WTC11 (cell line): Measurements from ENCODE around the gene IFRD2. TPM values are rescaled to one million over a fixed set of nuclear protein-coding genes. Genes with fewer than 3 reads are reported as not detected.

Experiments
- ATAC-seq: fragments of 200-7000 bp; cut with Tn5 transposase; 2 replicates; pipeline ENCODE4 v1.10.0; 2021; ENCODE audit warnings: mild to moderate bottlenecking, moderate library complexity
- CTCF ChIA-PET: fragments of 300-600 bp; sonication (Branson Sonifier 250); formaldehyde crosslinking; loops from one replicate; lab custom pipeline; 2021; ENCODE audit warnings: antibody characterized with exemption; lab: Charles Lee
- POLR2A ChIA-PET: fragments of 350-600 bp; sonication (Branson Sonifier 250); formaldehyde crosslinking; loops from one replicate; lab custom pipeline; 2021; ENCODE audit warnings: antibody characterized with exemption; lab: Charles Lee
- DNase-seq: peaks from one replicate; pipeline ENCODE4 v3.0.0; 2021; ENCODE audit warnings: low spot score
- H3K27ac Mint-ChIP-seq: 2 replicates; pipeline ENCODE4 v1.8.0; 2021; ENCODE audit warnings: mixed read lengths
- H3K27me3 Mint-ChIP-seq: 2 replicates; pipeline ENCODE4 v1.8.0; 2021; ENCODE audit warnings: low read depth, mild to moderate bottlenecking, moderate library complexity, mixed read lengths
- H3K36me3 Mint-ChIP-seq: 2 replicates; pipeline ENCODE4 v1.8.0; 2021; ENCODE audit warnings: mixed read lengths
- H3K4me1 Mint-ChIP-seq: 2 replicates; pipeline ENCODE4 v1.8.0; 2022; ENCODE audit warnings: mixed read lengths
- H3K4me3 Mint-ChIP-seq: 2 replicates; pipeline ENCODE4 v1.8.0; 2021; ENCODE audit warnings: mild to moderate bottlenecking, moderate library complexity, mixed read lengths
- H3K9me3 Mint-ChIP-seq: 2 replicates; pipeline ENCODE4 v1.8.0; 2021; ENCODE audit warnings: mixed read lengths
- ETV6 ChIP-seq: sonication (generic); formaldehyde crosslinking; IDR thresholded peaks from 2 replicates; pipeline ENCODE4 v1.8.1; 2022; ENCODE audit warnings: mild to moderate bottlenecking, missing genetic modification reagents
- MXD4 ChIP-seq: fragments of 250-450 bp; sonication (Bioruptor Pico); IDR thresholded peaks from 2 replicates; pipeline ENCODE4 v1.8.0; 2021; ENCODE audit warnings: mild to moderate bottlenecking, moderate library complexity, borderline replicate concordance
- NR1H2 ChIP-seq: sonication (generic); formaldehyde crosslinking; IDR thresholded peaks from 2 replicates; pipeline ENCODE4 v1.9.0; 2021; ENCODE audit warnings: mild to moderate bottlenecking, moderate library complexity, missing genetic modification reagents
- PRRX2 ChIP-seq: fragments of 250-450 bp; sonication (Bioruptor Pico); IDR thresholded peaks from 2 replicates; pipeline ENCODE4 v1.8.0; 2021; ENCODE audit warnings: mild to moderate bottlenecking
- RELA ChIP-seq: sonication (generic); formaldehyde crosslinking; IDR thresholded peaks from 2 replicates; pipeline ENCODE4 v1.8.1; 2022; ENCODE audit warnings: missing genetic modification reagents, mild to moderate bottlenecking, borderline replicate concordance
- SMAD4 ChIP-seq: sonication (generic); formaldehyde crosslinking; IDR thresholded peaks from 2 replicates; pipeline ENCODE4 v1.8.0; 2022; ENCODE audit warnings: mild to moderate bottlenecking, missing genetic modification reagents
- SP1 ChIP-seq: sonication (generic); formaldehyde crosslinking; conservative IDR thresholded peaks from 2 replicates; pipeline ENCODE4 v1.8.1; 2022; ENCODE audit warnings: missing genetic modification reagents
- ZNF138 ChIP-seq: sonication (generic); formaldehyde crosslinking; conservative IDR thresholded peaks from 2 replicates; pipeline ENCODE4 v1.8.1; 2022; ENCODE audit warnings: mild to moderate bottlenecking, moderate library complexity, missing genetic modification reagents
- ZNF219 ChIP-seq: sonication (generic); formaldehyde crosslinking; IDR thresholded peaks from 2 replicates; pipeline ENCODE4 v1.8.0; 2023; ENCODE audit warnings: missing genetic modification reagents, mild to moderate bottlenecking, borderline replicate concordance
- total RNA-seq: library from RNA; stranded (reverse); gene quantifications from 3 replicates; pipeline ENCODE4 v1.2.3, GENCODE V29; 2021
- TF ChIP-seq, protein P1 (sequence below): sonication (generic); formaldehyde crosslinking; IDR thresholded peaks from 2 replicates; pipeline ENCODE4 v1.8.1; 2023; ENCODE audit warnings: mild to moderate bottlenecking, missing genetic modification reagents, moderate library complexity
- TF ChIP-seq, protein P2 (sequence below): sonication (generic); formaldehyde crosslinking; conservative IDR thresholded peaks from 2 replicates; pipeline ENCODE4 v1.8.1; 2023; ENCODE audit warnings: mild to moderate bottlenecking, low read depth, missing genetic modification reagents, moderate library complexity
- TF ChIP-seq, protein P3 (sequence below): fragments of 250-450 bp; sonication (Bioruptor Pico); IDR thresholded peaks from 2 replicates; pipeline ENCODE4 v1.8.0; 2021; ENCODE audit warnings: mild to moderate bottlenecking
- TF ChIP-seq, protein P4 (sequence below): fragments of 200-600 bp; IDR thresholded peaks from 2 replicates; pipeline ENCODE4 v1.8.0; 2022; ENCODE audit warnings: antibody characterized with exemption
- TF ChIP-seq, protein P5 (sequence below): fragments of 250-450 bp; sonication (Bioruptor Pico); IDR thresholded peaks from 2 replicates; pipeline ENCODE4 v1.9.0; 2021; ENCODE audit warnings: mild to moderate bottlenecking
- TF ChIP-seq, protein P6 (sequence below): sonication (generic); formaldehyde crosslinking; IDR thresholded peaks from 2 replicates; pipeline ENCODE4 v1.8.0; 2023; ENCODE audit warnings: mild to moderate bottlenecking, missing genetic modification reagents

Gene IFRD2
- total RNA-seq, 1 experiment from 2014 or later, result 92.0 TPM

DNA sequence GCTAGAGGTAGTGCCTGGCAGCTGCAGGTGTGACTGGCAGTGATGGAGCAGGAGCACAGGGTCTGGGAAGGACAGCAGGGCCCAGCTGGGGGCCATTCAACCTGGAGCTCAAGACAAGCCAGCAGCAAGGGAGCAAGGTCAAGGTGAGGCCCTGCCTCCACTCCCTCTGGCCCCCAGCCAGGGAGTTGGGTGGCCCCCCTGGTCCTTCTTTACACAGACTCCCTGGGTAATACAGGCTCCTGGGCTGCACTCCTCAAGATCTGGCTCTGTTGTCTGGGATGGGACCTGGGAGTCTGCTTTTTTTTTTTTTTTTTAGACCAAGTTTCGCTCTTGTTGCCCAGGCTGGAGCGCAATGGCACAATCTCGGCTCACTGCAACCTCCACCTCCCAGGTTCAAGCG, 41.7 kb downstream of the IFRD2 start:
- H3K36me3 Mint-ChIP-seq, result peaks cover 11% of the 10 kb centered on the region
- POLR2A ChIA-PET, result interaction anchor here (0.6 to 0.8 kb wide), 2 partner anchors 15 to 33 kb away, joined by 3 read pairs; partner anchors contain the start of gene GNAI2
- peak overlapping the region; percentile 17; the same call in 1 of the 2 replicates for H3K27ac Mint-ChIP-seq
- H3K4me1 Mint-ChIP-seq, result peaks cover 28% of the 10 kb centered on the region
- CTCF ChIA-PET, result interaction anchor here (0.7 to 6.0 kb wide), 6 partner anchors 7 to 56 kb away, joined by 3 to 151 read pairs (median 6); no protein-coding TSS in a partner anchor
- DNase-seq (no peak), ATAC-seq (no peak)
- H3K27me3 Mint-ChIP-seq, result no peaks in the 10 kb centered on the region
- no peak overlapping the region for H3K4me3 Mint-ChIP-seq
- no peak for TF ChIP-seq SP1 (CRISPR knock-in tag)
- no peak for TF ChIP-seq ETV6 (CRISPR knock-in tag)
- TF ChIP-seq PRRX2 (CRISPR knock-in tag), result no peak
- no peak for TF ChIP-seq ZNF219 (CRISPR knock-in tag)
- TF ChIP-seq, protein P1, sequence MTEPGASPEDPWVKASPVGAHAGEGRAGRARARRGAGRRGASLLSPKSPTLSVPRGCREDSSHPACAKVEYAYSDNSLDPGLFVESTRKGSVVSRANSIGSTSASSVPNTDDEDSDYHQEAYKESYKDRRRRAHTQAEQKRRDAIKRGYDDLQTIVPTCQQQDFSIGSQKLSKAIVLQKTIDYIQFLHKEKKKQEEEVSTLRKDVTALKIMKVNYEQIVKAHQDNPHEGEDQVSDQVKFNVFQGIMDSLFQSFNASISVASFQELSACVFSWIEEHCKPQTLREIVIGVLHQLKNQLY (CRISPR knock-in tag), result no peak
- TF ChIP-seq, protein P2, sequence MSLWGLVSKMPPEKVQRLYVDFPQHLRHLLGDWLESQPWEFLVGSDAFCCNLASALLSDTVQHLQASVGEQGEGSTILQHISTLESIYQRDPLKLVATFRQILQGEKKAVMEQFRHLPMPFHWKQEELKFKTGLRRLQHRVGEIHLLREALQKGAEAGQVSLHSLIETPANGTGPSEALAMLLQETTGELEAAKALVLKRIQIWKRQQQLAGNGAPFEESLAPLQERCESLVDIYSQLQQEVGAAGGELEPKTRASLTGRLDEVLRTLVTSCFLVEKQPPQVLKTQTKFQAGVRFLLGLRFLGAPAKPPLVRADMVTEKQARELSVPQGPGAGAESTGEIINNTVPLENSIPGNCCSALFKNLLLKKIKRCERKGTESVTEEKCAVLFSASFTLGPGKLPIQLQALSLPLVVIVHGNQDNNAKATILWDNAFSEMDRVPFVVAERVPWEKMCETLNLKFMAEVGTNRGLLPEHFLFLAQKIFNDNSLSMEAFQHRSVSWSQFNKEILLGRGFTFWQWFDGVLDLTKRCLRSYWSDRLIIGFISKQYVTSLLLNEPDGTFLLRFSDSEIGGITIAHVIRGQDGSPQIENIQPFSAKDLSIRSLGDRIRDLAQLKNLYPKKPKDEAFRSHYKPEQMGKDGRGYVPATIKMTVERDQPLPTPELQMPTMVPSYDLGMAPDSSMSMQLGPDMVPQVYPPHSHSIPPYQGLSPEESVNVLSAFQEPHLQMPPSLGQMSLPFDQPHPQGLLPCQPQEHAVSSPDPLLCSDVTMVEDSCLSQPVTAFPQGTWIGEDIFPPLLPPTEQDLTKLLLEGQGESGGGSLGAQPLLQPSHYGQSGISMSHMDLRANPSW (CRISPR knock-in tag), result no peak
- TF ChIP-seq, protein P3, sequence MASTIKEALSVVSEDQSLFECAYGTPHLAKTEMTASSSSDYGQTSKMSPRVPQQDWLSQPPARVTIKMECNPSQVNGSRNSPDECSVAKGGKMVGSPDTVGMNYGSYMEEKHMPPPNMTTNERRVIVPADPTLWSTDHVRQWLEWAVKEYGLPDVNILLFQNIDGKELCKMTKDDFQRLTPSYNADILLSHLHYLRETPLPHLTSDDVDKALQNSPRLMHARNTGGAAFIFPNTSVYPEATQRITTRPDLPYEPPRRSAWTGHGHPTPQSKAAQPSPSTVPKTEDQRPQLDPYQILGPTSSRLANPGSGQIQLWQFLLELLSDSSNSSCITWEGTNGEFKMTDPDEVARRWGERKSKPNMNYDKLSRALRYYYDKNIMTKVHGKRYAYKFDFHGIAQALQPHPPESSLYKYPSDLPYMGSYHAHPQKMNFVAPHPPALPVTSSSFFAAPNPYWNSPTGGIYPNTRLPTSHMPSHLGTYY (CRISPR knock-in tag), result no peak
- TF ChIP-seq RELA (CRISPR knock-in tag), result no peak
- no peaks in the 10 kb centered on the region for H3K9me3 Mint-ChIP-seq

DNA sequence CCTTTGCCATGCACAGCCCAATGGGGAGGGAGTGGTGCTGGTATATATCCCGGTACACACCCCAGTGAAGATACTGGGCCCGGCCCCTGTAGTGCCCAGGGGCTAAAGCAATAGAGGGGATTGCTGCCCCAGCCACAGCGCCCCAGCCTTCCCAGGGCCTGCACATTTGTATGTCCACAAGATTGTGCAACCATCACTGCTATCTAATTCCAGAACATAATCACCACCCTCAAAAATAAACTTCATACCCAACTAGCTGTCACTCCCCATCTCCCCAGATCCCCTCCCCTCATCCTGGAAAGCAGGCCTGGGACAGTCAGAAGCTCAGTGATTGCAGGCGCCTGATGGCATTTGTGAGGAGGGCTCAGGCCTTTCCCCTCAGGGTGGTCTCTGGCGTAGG, 42.8 kb downstream of the IFRD2 start:
- no peaks in the 10 kb centered on the region for H3K27me3 Mint-ChIP-seq
- CTCF ChIA-PET, result interaction anchor here (1.0 to 6.0 kb wide), 6 partner anchors 8 to 75 kb away, joined by 3 to 151 read pairs (median 6); partner anchors contain the start of gene GNAI2
- H3K4me3 Mint-ChIP-seq, result no peak overlapping the region
- ATAC-seq, result no peak
- DNase-seq, result no peak
- peaks cover 35% of the 10 kb centered on the region for H3K4me1 Mint-ChIP-seq
- POLR2A ChIA-PET, result no interaction called here
- no peaks in the 10 kb centered on the region for H3K9me3 Mint-ChIP-seq
- peaks cover 11% of the 10 kb centered on the region for H3K36me3 Mint-ChIP-seq
- no peak overlapping the region for H3K27ac Mint-ChIP-seq
- TF ChIP-seq, protein P4, sequence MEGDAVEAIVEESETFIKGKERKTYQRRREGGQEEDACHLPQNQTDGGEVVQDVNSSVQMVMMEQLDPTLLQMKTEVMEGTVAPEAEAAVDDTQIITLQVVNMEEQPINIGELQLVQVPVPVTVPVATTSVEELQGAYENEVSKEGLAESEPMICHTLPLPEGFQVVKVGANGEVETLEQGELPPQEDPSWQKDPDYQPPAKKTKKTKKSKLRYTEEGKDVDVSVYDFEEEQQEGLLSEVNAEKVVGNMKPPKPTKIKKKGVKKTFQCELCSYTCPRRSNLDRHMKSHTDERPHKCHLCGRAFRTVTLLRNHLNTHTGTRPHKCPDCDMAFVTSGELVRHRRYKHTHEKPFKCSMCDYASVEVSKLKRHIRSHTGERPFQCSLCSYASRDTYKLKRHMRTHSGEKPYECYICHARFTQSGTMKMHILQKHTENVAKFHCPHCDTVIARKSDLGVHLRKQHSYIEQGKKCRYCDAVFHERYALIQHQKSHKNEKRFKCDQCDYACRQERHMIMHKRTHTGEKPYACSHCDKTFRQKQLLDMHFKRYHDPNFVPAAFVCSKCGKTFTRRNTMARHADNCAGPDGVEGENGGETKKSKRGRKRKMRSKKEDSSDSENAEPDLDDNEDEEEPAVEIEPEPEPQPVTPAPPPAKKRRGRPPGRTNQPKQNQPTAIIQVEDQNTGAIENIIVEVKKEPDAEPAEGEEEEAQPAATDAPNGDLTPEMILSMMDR, result no peak
- no peak for TF ChIP-seq MXD4 (CRISPR knock-in tag)
- TF ChIP-seq, protein P5, sequence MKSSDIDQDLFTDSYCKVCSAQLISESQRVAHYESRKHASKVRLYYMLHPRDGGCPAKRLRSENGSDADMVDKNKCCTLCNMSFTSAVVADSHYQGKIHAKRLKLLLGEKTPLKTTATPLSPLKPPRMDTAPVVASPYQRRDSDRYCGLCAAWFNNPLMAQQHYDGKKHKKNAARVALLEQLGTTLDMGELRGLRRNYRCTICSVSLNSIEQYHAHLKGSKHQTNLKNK (CRISPR knock-in tag), result no peak
- TF ChIP-seq NR1H2 (CRISPR knock-in tag), result no peak
- no peak for TF ChIP-seq SMAD4 (CRISPR knock-in tag)
- TF ChIP-seq, protein P6, sequence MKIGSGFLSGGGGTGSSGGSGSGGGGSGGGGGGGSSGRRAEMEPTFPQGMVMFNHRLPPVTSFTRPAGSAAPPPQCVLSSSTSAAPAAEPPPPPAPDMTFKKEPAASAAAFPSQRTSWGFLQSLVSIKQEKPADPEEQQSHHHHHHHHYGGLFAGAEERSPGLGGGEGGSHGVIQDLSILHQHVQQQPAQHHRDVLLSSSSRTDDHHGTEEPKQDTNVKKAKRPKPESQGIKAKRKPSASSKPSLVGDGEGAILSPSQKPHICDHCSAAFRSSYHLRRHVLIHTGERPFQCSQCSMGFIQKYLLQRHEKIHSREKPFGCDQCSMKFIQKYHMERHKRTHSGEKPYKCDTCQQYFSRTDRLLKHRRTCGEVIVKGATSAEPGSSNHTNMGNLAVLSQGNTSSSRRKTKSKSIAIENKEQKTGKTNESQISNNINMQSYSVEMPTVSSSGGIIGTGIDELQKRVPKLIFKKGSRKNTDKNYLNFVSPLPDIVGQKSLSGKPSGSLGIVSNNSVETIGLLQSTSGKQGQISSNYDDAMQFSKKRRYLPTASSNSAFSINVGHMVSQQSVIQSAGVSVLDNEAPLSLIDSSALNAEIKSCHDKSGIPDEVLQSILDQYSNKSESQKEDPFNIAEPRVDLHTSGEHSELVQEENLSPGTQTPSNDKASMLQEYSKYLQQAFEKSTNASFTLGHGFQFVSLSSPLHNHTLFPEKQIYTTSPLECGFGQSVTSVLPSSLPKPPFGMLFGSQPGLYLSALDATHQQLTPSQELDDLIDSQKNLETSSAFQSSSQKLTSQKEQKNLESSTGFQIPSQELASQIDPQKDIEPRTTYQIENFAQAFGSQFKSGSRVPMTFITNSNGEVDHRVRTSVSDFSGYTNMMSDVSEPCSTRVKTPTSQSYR (CRISPR knock-in tag), result no peak
- no peak for TF ChIP-seq ZNF138
